Endothelial cell of umbilical vein (primary cell): ENCODE measurements around the gene DNAJA4. TPM values are rescaled to one million over a fixed set of nuclear protein-coding genes. Genes with fewer than 3 reads are reported as not detected.

Source experiments
- BruUV-seq: library from RNA; stranded (reverse); fragments of 400-500 nt; replicated peaks from 2 replicates; lab custom pipeline; 2021; lab: Mats Ljungman, UMichigan
- CTCF ChIA-PET: fragments of 300-600, 350-600 bp; sonication (Branson Sonifier 250); formaldehyde crosslinking; loops from one replicate; lab custom pipeline; 2021; ENCODE audit warnings: antibody characterized with exemption, inconsistent platforms; lab: Charles Lee
- POLR2A ChIA-PET: fragments of 300-600, 350-600 bp; sonication (Branson Sonifier 250); formaldehyde crosslinking; loops from one replicate; lab custom pipeline; 2021; ENCODE audit warnings: antibody characterized with exemption, inconsistent platforms; lab: Charles Lee
- DNase-seq: peaks from one replicate; pipeline ENCODE4 v3.0.0-alpha.2; 2011; ENCODE audit warnings: low read depth, low spot score
- FAIRE-seq: peaks from 2 replicates; lab custom pipeline; 2011; peaks lifted over from hg19 to GRCh38; lab: Jason Lieb, UNC
- H2AFZ ChIP-seq: 2 replicates; pipeline ENCODE4 v1.6.0; 2012; ENCODE audit warnings: low read depth, low read length, control low read depth, inconsistent platforms
- H3K27ac ChIP-seq: 2 replicates; pipeline ENCODE4 v1.5.1; 2011; ENCODE audit warnings: low read depth, mild to moderate bottlenecking, control low read depth, low read length, moderate library complexity; ENCODE audit not compliant: insufficient read depth
- H3K27me3 ChIP-seq, 2 experiments: 2 replicates each; pipeline versions ENCODE4 v1.6.0 to v1.6.1; 2011; ENCODE audit warnings: low read length in 2 of 2, mixed read lengths in 1 of 2; ENCODE audit not compliant: control insufficient read depth in 2 of 2, insufficient read depth in 2 of 2
- H3K36me3 ChIP-seq, 2 experiments: 2 replicates in 1 of 2; 3 replicates in 1 of 2; pipeline ENCODE4 v1.5.1; 2011; ENCODE audit warnings: low read length in 2 of 2, mild to moderate bottlenecking in 1 of 2, moderate library complexity in 1 of 2; ENCODE audit not compliant: control insufficient read depth in 2 of 2, insufficient read depth in 2 of 2; ENCODE audit errors: extremely low read depth in 1 of 2
- H3K4me1 ChIP-seq: 3 replicates; pipeline ENCODE4 v1.5.1; 2011; ENCODE audit warnings: mild to moderate bottlenecking, low read length; ENCODE audit not compliant: control insufficient read depth, insufficient read depth; ENCODE audit errors: extremely low read depth
- H3K4me2 ChIP-seq: 2 replicates; pipeline ENCODE4 v1.6.1; 2011; ENCODE audit warnings: low read length, control low read depth, mixed read lengths; ENCODE audit not compliant: insufficient read depth
- H3K4me3 ChIP-seq, 3 experiments: fragments of 200-600 bp in 1 of 3; sonication (generic), shearing (Covaris generic) in 1 of 3; replicated peaks in 1 of 3; 2 replicates each; pipeline ENCODE4 v1.5.1; 2011 to 2016; ENCODE audit warnings: control low read depth in 3 of 3, low read length in 3 of 3, mild to moderate bottlenecking in 2 of 3, inconsistent platforms in 1 of 3, low read depth in 1 of 3, moderate library complexity in 1 of 3; ENCODE audit not compliant: insufficient read depth in 1 of 3
- H3K79me2 ChIP-seq: 2 replicates; pipeline ENCODE4 v1.6.0; 2012; ENCODE audit warnings: low read length, inconsistent platforms; ENCODE audit not compliant: control insufficient read depth, insufficient read depth
- H3K9ac ChIP-seq: replicated peaks from 2 replicates; pipeline ENCODE3; 2011; ENCODE audit warnings: low read length, control low read depth; ENCODE audit not compliant: insufficient read depth; ENCODE audit errors: extremely low read depth
- H3K9me1 ChIP-seq: replicated peaks from 3 replicates; pipeline ENCODE4 v1.6.0; 2011; ENCODE audit warnings: mild to moderate bottlenecking, low read length; ENCODE audit not compliant: control insufficient read depth, insufficient read depth; ENCODE audit errors: extremely low read depth
- H3K9me3 ChIP-seq: replicated peaks from 2 replicates; pipeline ENCODE4 v1.5.1; 2012; ENCODE audit warnings: low read length, inconsistent platforms; ENCODE audit not compliant: control insufficient read depth, insufficient read depth
- H4K20me1 ChIP-seq: replicated peaks from 2 replicates; pipeline ENCODE3; 2011; ENCODE audit warnings: mild to moderate bottlenecking, low read length; ENCODE audit not compliant: control insufficient read depth, insufficient read depth; ENCODE audit errors: extremely low read depth
- CTCF ChIP-seq, 2 donors: IDR thresholded peaks; 1 replicate in 1 of 2; 2 replicates in 1 of 2; pipeline ENCODE4 v1.5.1; 2011; ENCODE audit warnings: low read length in 2 of 2, mild to moderate bottlenecking in 2 of 2, moderate library complexity in 2 of 2, control low read depth in 1 of 2, inconsistent platforms in 1 of 2, low read depth in 1 of 2; ENCODE audit not compliant: insufficient read depth in 1 of 2; ENCODE audit errors: extremely low read depth in 1 of 2
- EZH2 ChIP-seq: IDR thresholded peaks from 2 replicates; pipeline ENCODE4 v1.6.1; 2012; ENCODE audit warnings: borderline replicate concordance, low read depth, mild to moderate bottlenecking, moderate library complexity, low read length, inconsistent platforms; ENCODE audit not compliant: severe bottlenecking
- FOS ChIP-seq: IDR thresholded peaks from 2 replicates; pipeline ENCODE4 v1.6.1; 2011; ENCODE audit warnings: mild to moderate bottlenecking, low read length, moderate library complexity, borderline replicate concordance; ENCODE audit not compliant: insufficient read depth
- GATA2 ChIP-seq: IDR thresholded peaks from 2 replicates; pipeline ENCODE4 v1.7.0; 2011; ENCODE audit warnings: low read depth, mild to moderate bottlenecking, moderate library complexity, mixed read lengths, low read length; ENCODE audit not compliant: insufficient read length, insufficient read depth
- JUN ChIP-seq: IDR thresholded peaks from 2 replicates; pipeline ENCODE4 v1.6.1; 2011; ENCODE audit warnings: borderline replicate concordance, low read depth; ENCODE audit not compliant: insufficient read length, insufficient read depth
- MYC ChIP-seq: IDR thresholded peaks from one replicate; pipeline ENCODE4 v1.6.1; 2011; ENCODE audit warnings: mild to moderate bottlenecking, low read depth, low read length
- POLR2A ChIP-seq: IDR thresholded peaks from 2 replicates; pipeline ENCODE4 v1.6.1; 2012; ENCODE audit warnings: low read depth, mild to moderate bottlenecking, control low read depth, low read length
- POLR2AphosphoS5 ChIP-seq: IDR thresholded peaks from 2 replicates; pipeline ENCODE4 v1.6.1; 2012; ENCODE audit warnings: low read depth, mild to moderate bottlenecking, control low read depth, low read length, moderate library complexity; ENCODE audit not compliant: insufficient read depth
- dilution Hi-C: fragments of 300-500 bp; cut with MboI; formaldehyde crosslinking; loops from one replicate; pipeline ENCODE4 v1.15.0; 2019; ENCODE audit warnings: low sequenced_read_pairs; ENCODE audit not compliant: extremely low pct_ligation_motif_present
- intact Hi-C: fragments of 100-400 bp; cut with micrococcal nuclease; formaldehyde crosslinking; loops from one replicate; pipeline ENCODE4 v1.10.0; 2022
- polyA plus RNA-seq, 4 experiments: library from polyadenylated mRNA; depleted of rRNA in 3 of 4; stranded (reverse) in 3 of 4; unstranded in 1 of 4; fragments of >200 nt; gene quantifications; 2 replicates each; pipeline versions ENCODE4 v1.2.1 to v1.2.3, GENCODE V29; 2011 to 2012; ENCODE audit warnings: missing spikeins in 1 of 4
- total RNA-seq: library from RNA; stranded (reverse); gene quantifications from 2 replicates; pipeline ENCODE4 v1.2.3, GENCODE V29; 2021

DNAJA4 gene
- total and polyA plus RNA-seq, 2 donors (not counting 3 experiments of a cell fraction or from before 2014, with no cell fraction given): 17.3 to 21.3 TPM

- H3K4me3 ChIP-seq: peak overlapping the region; percentile 44 to 64 (median 57)
- peak overlapping the region; percentile 85 for H3K9ac ChIP-seq
- H3K9me3 ChIP-seq: no peaks in the 10 kb centered on the region
- DNase-seq (no peak), FAIRE-seq (no peak)
- no peaks in the 10 kb centered on the region for H4K20me1 ChIP-seq
- no peaks in the 10 kb centered on the region for H3K36me3 ChIP-seq
- H3K9me1 ChIP-seq: no peaks in the 10 kb centered on the region
- H3K27me3 ChIP-seq: no peaks in the 10 kb centered on the region
- peaks cover 7% of the 10 kb centered on the region for H3K4me1 ChIP-seq
- no TSS peak for BruUV-seq
- POLR2A ChIA-PET: interaction anchor here (0.8 kb wide), 1 partner anchor 31 kb away, joined by 4 read pairs; no protein-coding TSS in a partner anchor
- dilution Hi-C loops: no loop called here
- CTCF ChIA-PET: interaction anchor here (1.5 to 2.8 kb wide), 2 partner anchors 34 to 135 kb away, joined by 3 to 11 read pairs; partner anchors contain the start of gene SKIC8
- no peak for TF ChIP-seq JUN
- TF ChIP-seq GATA2: no peak
- TF ChIP-seq MYC: no peak
- no peak for TF ChIP-seq POLR2A
- TF ChIP-seq POLR2AphosphoS5: no peak
- TF ChIP-seq FOS: no peak
- TF ChIP-seq CTCF (IDR thresholded peaks at IDR 0.05; ENCODE audit: extremely low read depth in 1 of 2, insufficient read depth in 1 of 2, low read depth in 1 of 2, low read length in 2 of 2): no peak
- TF ChIP-seq EZH2: no peak
- H3K79me2 ChIP-seq: peaks cover 19% of the 10 kb centered on the region
- intact Hi-C loops: no loop called here
- H2AFZ ChIP-seq: peak overlapping the region; percentile 97
- H3K4me2 ChIP-seq: peak overlapping the region; percentile 66
- no peak overlapping the region for H3K27ac ChIP-seq
Observed at GRCh38 chr15:78265137-78265460, 737 bp downstream of the DNAJA4 start.
